Measurements from ENCODE around the gene AHSG.
"Not testable (repeated sequence)": the region's sequence is repeated elsewhere in the genome, so short reads cannot be mapped to it uniquely, and the experiment has no call there.

AHSG gene

GRCh38 chr3:186619787-186620212 is 6.9 kb downstream of the AHSG start:
- DNase-seq = no peak

- DNase-seq = no peak
Observed at GRCh38 chr3:186620213-186621092, 7.6 kb downstream of the AHSG start.

- DNase-seq = no peak
Observed at GRCh38 chr3:186621894-186622650, 9.2 kb downstream of the AHSG start.

GRCh38 chr3:186622651-186623310 is 9.9 kb downstream of the AHSG start:
- no peak for DNase-seq

- no peak for DNase-seq
Observed at GRCh38 chr3:186624598-186624997, 11.7 kb downstream of the AHSG start.

- DNase-seq = no peak
Observed at GRCh38 chr3:186625600-186626042, 12.8 kb downstream of the AHSG start.

GRCh38 chr3:186626254-186626847 is 13.5 kb downstream of the AHSG start:
- DNase-seq = no peak

GRCh38 chr3:186627852-186628414 is 15.1 kb downstream of the AHSG start:
- no peak for DNase-seq

- no peak for DNase-seq
Observed at GRCh38 chr3:186628756-186629155, 15.9 kb downstream of the AHSG start.

GRCh38 chr3:186630950-186631641 is 18.2 kb downstream of the AHSG start:
- no peak for DNase-seq

- DNase-seq = no peak
Observed at GRCh38 chr3:186633481-186633880, 20.6 kb downstream of the AHSG start.

GRCh38 chr3:186634207-186634606 is 21.3 kb downstream of the AHSG start:
- not testable (repeated sequence) for DNase-seq

GRCh38 chr3:186635532-186635931 is 22.7 kb downstream of the AHSG start:
- no peak for DNase-seq

- no peak for DNase-seq
Observed at GRCh38 chr3:186636536-186636935, 23.7 kb downstream of the AHSG start.

- no peak for DNase-seq
Observed at GRCh38 chr3:186637686-186638085, 24.8 kb downstream of the AHSG start.

- DNase-seq = no peak
Observed at GRCh38 chr3:186638259-186638658, 25.4 kb downstream of the AHSG start.

GRCh38 chr3:186639778-186640472 is 27.1 kb downstream of the AHSG start, which contains the start of gene FETUB:
FETUB (plus strand) TSS chr3:186640399; CDS start chr3:186640461, 62 bp downstream.
- no peak for DNase-seq

GRCh38 chr3:186640473-186640818 is 27.6 kb downstream of the AHSG start:
- no peak for DNase-seq

- no peak for DNase-seq
Observed at GRCh38 chr3:186640929-186641328, 28.1 kb downstream of the AHSG start.

GRCh38 chr3:186642014-186642413 is 29.2 kb downstream of the AHSG start:
- DNase-seq = no peak

GRCh38 chr3:186643493-186643892 is 30.6 kb downstream of the AHSG start:
- DNase-seq = no peak

Data from activated gamma-delta T cell treated with Interleukin-2 at 50 U/mL for 16 hours (primary cell).